Bone marrow (tissue), 2 donors: ENCODE data around the gene P2RX7.

Source experiments
- DNase-seq, 2 donors: peaks; one replicate each; lab custom pipeline; 2025; lab: John Stamatoyannopoulos, UW

The P2RX7 gene

DNA sequence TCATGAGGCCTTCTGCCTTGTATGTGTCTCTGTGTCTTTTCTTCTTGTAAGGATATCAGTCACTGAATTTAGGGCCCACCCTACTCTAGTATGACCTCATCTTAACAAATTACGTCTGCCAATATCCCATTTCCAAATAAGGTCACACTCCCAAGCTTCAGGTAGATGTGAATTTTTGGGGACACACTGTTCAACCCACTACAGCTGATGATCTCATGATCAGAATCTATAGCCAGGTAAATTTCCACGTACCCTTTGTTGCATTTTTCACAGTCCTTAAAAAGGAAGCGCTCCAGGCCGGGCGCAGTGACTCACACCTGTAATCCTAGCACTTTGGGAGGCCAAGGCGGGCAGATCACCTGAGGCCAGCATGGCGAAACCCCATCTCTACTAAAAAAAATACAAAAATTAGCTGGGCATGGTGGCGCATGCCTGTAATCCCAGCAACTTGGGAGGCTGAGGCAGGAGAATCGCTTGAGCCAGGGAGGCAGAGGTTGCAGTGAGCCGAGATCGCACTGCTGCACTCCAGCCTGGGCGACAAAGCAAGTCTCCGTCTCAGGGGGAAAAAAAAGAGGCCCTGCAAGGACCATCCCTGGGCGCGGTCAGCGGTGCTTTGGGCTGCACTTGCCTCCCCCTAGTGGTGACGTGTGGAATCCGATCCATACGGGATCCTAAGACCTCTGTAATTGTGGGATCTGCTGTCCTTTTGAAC is 97.3 kb downstream of the P2RX7 start:
- DNase-seq = peak; percentile 9 to 44

DNA sequence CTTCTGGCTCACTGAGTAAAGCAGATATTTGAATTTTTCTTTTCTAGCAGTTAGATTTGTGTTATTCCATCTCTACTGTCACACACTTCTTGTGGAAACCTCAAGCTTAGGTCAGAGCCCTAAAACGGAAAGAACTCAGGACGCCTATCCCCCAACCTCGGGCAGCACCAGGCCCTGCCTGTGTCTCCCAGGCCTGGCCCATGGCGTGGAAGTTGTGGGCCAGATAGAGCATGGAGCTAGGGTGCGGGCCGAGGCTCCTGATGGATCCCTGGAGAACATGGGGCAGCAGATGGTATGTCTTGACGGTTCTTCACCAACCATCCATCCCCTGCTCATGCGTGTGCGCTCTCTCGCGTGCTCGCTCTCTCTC is 97.8 kb downstream of the P2RX7 start:
- no peak for DNase-seq

DNA sequence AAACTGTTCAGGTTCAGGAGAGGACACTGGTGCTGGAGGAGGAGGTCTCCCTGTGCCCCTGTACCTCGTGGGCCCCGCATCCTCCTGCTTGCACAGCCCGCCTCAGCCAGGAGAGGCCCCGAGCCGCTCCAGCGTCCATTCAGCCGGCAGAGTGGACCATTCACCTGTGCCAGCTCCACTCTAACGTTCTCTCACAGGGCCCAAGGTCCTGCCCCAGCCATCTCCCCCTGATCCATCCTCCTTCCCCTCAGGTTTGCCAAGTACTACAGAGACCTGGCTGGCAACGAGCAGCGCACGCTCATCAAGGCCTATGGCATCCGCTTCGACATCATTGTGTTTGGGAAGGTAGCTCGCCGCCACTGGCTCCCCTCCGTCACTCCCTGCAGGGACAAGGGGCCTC is 99.5 kb downstream of the P2RX7 start:
- DNase-seq = no peak

DNA sequence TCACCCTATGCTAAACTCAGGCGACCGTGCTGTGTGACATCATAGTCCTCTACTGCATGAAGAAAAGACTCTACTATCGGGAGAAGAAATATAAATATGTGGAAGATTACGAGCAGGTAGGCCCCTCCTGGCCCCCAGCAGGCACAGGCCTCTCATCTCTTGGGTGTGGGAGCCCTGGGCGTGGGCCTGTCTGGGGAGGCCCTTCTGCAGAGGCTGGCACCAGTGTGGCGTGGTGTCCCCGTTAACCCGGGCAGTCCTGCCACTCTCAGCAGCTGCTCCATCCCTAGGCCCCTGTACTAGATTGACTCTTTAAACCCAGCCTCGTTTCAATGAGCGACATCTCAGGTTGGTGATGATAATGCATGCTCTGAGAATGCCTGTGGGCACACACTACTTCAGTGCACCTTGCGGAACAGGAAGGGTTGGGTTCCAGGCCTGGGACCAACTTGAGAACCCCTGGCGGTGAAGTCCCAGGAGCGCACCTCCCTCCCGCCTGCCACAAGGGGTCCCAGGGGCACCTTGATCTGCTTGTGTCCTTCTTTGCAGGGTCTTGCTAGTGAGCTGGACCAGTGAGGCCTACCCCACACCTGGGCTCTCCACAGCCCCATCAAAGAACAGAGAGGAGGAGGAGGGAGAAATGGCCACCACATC is 100.4 kb downstream of the P2RX7 start:
- no peak for DNase-seq

DNA sequence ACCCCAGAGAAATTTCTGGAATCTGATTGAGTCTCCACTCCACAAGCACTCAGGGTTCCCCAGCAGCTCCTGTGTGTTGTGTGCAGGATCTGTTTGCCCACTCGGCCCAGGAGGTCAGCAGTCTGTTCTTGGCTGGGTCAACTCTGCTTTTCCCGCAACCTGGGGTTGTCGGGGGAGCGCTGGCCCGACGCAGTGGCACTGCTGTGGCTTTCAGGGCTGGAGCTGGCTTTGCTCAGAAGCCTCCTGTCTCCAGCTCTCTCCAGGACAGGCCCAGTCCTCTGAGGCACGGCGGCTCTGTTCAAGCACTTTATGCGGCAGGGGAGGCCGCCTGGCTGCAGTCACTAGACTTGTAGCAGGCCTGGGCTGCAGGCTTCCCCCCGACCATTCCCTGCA is 100.9 kb downstream of the P2RX7 start:
- DNase-seq = no peak

- DNase-seq = no peak
Observed at GRCh38 chr12:121236776-121237175, 104.1 kb downstream of the P2RX7 start.

DNA sequence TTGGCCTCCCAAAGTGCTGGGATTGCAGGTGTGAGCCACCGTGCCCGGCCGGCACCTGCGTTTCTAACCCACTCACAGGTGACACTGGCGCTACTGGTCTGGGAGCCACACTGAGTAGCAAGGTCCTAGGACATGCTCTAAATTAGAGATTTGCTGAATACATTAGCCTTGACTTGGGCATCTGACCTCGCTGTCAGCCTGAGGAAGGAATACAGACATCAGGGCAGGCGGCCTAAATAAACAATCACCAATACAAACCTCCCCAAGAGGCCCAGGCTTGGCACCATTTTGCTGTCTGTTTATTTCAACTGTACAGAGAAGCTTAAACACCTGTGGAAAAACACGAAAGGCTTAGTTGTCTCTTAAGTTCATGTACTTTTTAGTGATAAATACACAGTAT is 104.7 kb downstream of the P2RX7 start:
- no peak for DNase-seq
